Gastrocnemius medialis (tissue), 4 donors: ENCODE measurements around the gene KLHL29.

Source experiments
- CTCF ChIP-seq, 5 experiments: fragments of 450-650 bp in 3 of 5; fragments of 200-600 bp in 2 of 5; sonication (generic) in 2 of 5; IDR thresholded peaks in 4 of 5; conservative IDR thresholded peaks in 1 of 5; 1 replicate in 4 of 5; 2 replicates in 1 of 5; pipeline ENCODE4 v1.5.1; 2016 to 2019; ENCODE audit warnings: antibody characterized with exemption in 5 of 5, mild to moderate bottlenecking in 3 of 5, moderate library complexity in 3 of 5
- POLR2A ChIP-seq, 2 donors: fragments of 450-650 bp; IDR thresholded peaks; one replicate each; pipeline ENCODE4 v1.6.1; 2017; ENCODE audit warnings: antibody characterized with exemption in 2 of 2, mild to moderate bottlenecking in 2 of 2, moderate library complexity in 2 of 2

GRCh38 chr2:23649303-23649702 lies 264.3 kb downstream of the KLHL29 start:
- TF ChIP-seq CTCF (IDR thresholded peaks at IDR 0.05 in 4 of 5, conservative IDR thresholded peaks at IDR 0.05 in 1 of 5) (no peak), POLR2A (IDR thresholded peaks at IDR 0.05) (no peak)
